GM18858 (cell line): ENCODE measurements around the gene SFXN1.
A peak's percentile ranks its signal among the peaks of the same experiment; 100 is the strongest.
"Not testable (repeated sequence)": the region's sequence is repeated elsewhere in the genome, so short reads cannot be mapped to it uniquely, and the experiment has no call there.

Source experiments
- ATAC-seq: cut with Tn5 transposase; IDR thresholded peaks from one replicate; pipeline ENCODE4 v1.9.1; 2021; ENCODE audit not compliant: unreplicated experiment

Gene SFXN1

GRCh38 chr5:175478384-175479124 lies at the start of gene SFXN1:
Gene SFXN1, plus strand, starts transcription at chr5:175478560. Its CDS starts 13,544 bp downstream, at chr5:175492104.
- ATAC-seq = peak; percentile 75

- no peak for ATAC-seq
Measured at GRCh38 chr5:175434800-175435199, 43.6 kb upstream of the SFXN1 start.

GRCh38 chr5:175436359-175436758 lies 42.0 kb upstream of the SFXN1 start:
- ATAC-seq = no peak

GRCh38 chr5:175438234-175438857 lies 40.0 kb upstream of the SFXN1 start:
- no peak for ATAC-seq

- no peak for ATAC-seq
Measured at GRCh38 chr5:175443514-175444059, 34.8 kb upstream of the SFXN1 start.

- no peak for ATAC-seq
Measured at GRCh38 chr5:175444060-175444904, 34.1 kb upstream of the SFXN1 start, which contains the start of gene DRD1. Gene DRD1, minus strand, starts transcription at chr5:175444182. Its CDS starts 1,083 bp downstream, at chr5:175443099.

- ATAC-seq = no peak
Measured at GRCh38 chr5:175444905-175445456, 33.4 kb upstream of the SFXN1 start.

GRCh38 chr5:175446378-175446777 lies 32.0 kb upstream of the SFXN1 start:
- ATAC-seq = not testable (repeated sequence)

- ATAC-seq = no peak
Measured at GRCh38 chr5:175447571-175447970, 30.8 kb upstream of the SFXN1 start.

GRCh38 chr5:175448276-175448675 lies 30.1 kb upstream of the SFXN1 start:
- ATAC-seq = no peak

GRCh38 chr5:175452166-175452565 lies 26.2 kb upstream of the SFXN1 start:
- no peak for ATAC-seq

GRCh38 chr5:175454338-175454737 lies 24.0 kb upstream of the SFXN1 start:
- ATAC-seq = not testable (repeated sequence)

- no peak for ATAC-seq
Measured at GRCh38 chr5:175456105-175456742, 22.1 kb upstream of the SFXN1 start.

- ATAC-seq = no peak
Measured at GRCh38 chr5:175457466-175457865, 20.9 kb upstream of the SFXN1 start.

GRCh38 chr5:175460126-175460525 lies 18.2 kb upstream of the SFXN1 start:
- ATAC-seq = no peak

- ATAC-seq = no peak
Measured at GRCh38 chr5:175460552-175460951, 17.8 kb upstream of the SFXN1 start.

- ATAC-seq = no peak
Measured at GRCh38 chr5:175461370-175461769, 17.0 kb upstream of the SFXN1 start.

- no peak for ATAC-seq
Measured at GRCh38 chr5:175463641-175464040, 14.7 kb upstream of the SFXN1 start.

GRCh38 chr5:175464074-175464941 lies 14.1 kb upstream of the SFXN1 start:
- ATAC-seq = peak; percentile 74

GRCh38 chr5:175464942-175465233 lies 13.5 kb upstream of the SFXN1 start:
- ATAC-seq = no peak
